Measurements from ENCODE around the gene P4HB. TPM values are rescaled to one million over a fixed set of nuclear protein-coding genes. Genes with fewer than 3 reads are reported as not detected.

The P4HB gene
- total RNA-seq, 4 donors from 2014 or later, result 685 to 999 (median 839) TPM

DNA sequence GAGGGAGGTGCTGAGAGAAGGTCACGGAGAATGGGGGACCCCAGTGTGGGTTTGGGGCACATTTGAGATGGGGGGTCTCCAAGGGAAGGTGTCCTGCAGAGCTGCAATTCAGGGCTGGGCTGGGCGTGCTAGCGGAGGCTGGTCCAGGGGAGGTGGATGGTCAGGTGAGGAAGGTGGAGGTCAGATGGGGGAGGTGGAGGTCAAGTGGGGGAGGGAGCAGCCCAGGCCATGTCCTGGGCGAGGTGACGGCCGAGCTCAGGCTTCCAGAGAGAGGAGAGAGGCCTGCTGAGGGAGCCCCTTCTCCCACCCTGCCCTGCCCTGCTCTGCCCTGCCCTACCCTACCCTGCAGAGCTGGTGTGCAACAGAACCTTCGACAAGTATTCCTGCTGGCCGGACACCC is 49.9 kb downstream of the P4HB start:
- no peak overlapping the region for H3K4me3 ChIP-seq (ENCODE audit: low read depth, poor library complexity, severe bottlenecking)
- intact Hi-C loops (cut with DNase I; ENCODE audit: low total_unique reads), result no loop called here
- no peak for DNase-seq (ENCODE audit: low spot score in 2 of 2)
- no peak for TF ChIP-seq POLR2A (IDR thresholded peaks at IDR 0.05)
- TF ChIP-seq, protein P1, sequence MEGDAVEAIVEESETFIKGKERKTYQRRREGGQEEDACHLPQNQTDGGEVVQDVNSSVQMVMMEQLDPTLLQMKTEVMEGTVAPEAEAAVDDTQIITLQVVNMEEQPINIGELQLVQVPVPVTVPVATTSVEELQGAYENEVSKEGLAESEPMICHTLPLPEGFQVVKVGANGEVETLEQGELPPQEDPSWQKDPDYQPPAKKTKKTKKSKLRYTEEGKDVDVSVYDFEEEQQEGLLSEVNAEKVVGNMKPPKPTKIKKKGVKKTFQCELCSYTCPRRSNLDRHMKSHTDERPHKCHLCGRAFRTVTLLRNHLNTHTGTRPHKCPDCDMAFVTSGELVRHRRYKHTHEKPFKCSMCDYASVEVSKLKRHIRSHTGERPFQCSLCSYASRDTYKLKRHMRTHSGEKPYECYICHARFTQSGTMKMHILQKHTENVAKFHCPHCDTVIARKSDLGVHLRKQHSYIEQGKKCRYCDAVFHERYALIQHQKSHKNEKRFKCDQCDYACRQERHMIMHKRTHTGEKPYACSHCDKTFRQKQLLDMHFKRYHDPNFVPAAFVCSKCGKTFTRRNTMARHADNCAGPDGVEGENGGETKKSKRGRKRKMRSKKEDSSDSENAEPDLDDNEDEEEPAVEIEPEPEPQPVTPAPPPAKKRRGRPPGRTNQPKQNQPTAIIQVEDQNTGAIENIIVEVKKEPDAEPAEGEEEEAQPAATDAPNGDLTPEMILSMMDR (IDR thresholded peaks at IDR 0.05), result no peak
- WGBS, 2 donors, result 73 to 75% methylated on average over 8 of the region's 8 CpGs

DNA sequence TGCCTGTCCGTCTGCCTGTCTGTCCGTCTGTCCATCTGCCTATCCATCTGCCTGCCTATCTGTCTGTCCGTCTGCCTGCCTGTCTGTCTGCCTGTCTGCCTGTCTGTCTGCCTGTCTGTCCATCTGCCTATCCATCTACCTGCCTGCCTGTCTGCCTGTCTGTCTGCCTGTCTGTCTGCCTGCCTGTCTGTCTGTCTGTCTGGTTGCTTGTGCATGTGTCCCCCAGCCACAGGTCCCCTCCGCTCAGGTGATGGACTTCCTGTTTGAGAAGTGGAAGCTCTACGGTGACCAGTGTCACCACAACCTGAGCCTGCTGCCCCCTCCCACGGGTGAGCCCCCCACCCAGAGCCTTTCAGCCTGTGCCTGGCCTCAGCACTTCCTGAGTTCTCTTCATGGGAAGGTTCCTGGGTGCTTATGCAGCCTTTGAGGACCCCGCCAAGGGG is 50.8 kb downstream of the P4HB start:
- whole genome bisulfite sequencing, 2 donors, result 74 to 78% methylated on average over 7 of the region's 7 CpGs
- intact Hi-C loops (cut with DNase I; ENCODE audit: low total_unique reads), result no loop called here
- no peak for TF ChIP-seq POLR2A (IDR thresholded peaks at IDR 0.05)
- TF ChIP-seq, protein P1 (IDR thresholded peaks at IDR 0.05), result no peak
- H3K4me3 ChIP-seq (ENCODE audit: low read depth, poor library complexity, severe bottlenecking), result no peak overlapping the region
- no peak for DNase-seq (ENCODE audit: low spot score in 2 of 2)

DNA sequence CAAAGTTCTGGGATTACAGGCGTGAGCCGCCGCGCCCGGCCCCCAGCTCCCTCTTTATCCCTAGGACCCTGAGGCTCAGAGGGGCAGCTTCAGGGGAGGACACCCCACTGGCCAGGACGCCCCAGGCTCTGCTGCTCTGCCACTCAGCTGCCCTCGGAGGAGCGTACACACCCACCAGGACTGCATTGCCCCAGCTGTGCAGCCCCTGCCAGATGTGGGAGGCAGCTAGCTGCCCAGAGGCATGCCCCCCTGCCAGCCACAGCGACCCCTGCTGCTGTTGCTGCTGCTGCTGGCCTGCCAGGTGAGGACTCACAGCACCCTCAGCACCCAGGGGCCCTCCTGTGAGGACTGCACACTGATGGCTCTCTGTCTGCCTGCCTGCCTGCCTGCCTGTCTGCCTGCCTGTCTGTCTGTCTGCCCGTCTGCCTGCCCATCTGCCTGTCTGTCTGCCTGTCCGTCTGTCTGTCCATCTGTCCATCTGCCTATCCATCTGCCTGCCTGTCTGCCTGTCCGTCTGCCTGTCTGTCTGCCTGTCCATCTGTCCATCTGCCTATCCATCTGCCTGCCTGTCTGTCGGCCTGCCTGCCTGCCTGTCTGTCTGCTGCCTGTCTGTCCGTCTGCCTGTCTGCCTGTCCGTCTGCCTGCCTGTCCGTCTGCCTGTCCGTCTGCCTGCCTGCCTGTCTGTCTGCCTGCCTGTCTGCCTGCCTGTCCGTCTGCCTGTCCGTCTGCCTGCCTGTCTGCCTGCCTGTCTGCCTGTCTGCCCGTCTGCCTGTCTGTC is 51.4 kb downstream of the P4HB start:
- no peak overlapping the region for H3K4me3 ChIP-seq (ENCODE audit: low read depth, poor library complexity, severe bottlenecking)
- TF ChIP-seq POLR2A (IDR thresholded peaks at IDR 0.05), result no peak
- TF ChIP-seq, protein P1 (IDR thresholded peaks at IDR 0.05), result no peak
- intact Hi-C loops (cut with DNase I; ENCODE audit: low total_unique reads), result no loop called here
- no peak for DNase-seq (ENCODE audit: low spot score in 2 of 2)
- 71 to 75% methylated on average over 17 to 20 of the region's 20 CpGs for WGBS, 2 donors

DNA sequence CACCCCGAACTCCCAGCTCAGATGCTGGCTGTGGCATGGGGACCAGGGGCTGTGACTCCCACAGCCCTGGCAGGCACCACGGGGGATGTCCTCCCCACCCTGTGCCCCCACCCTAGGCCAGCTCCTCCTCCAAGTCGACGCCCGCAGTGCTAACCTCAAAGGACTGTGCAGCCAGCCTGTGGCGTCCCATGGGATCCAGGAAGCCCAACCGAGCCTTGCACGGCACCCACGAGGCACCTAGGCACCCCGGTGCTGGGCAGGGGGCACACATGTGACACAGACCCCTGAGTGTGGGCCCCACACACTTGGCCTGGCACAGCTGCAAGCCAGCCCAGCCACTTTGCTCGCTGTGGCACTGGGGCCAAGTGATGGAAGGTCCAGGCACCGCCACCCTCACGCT is 52.5 kb downstream of the P4HB start:
- no peak for DNase-seq (ENCODE audit: low spot score in 2 of 2)
- no peak overlapping the region for H3K4me3 ChIP-seq (ENCODE audit: low read depth, poor library complexity, severe bottlenecking)
- TF ChIP-seq, protein P1 (IDR thresholded peaks at IDR 0.05), result no peak
- no peak for TF ChIP-seq POLR2A (IDR thresholded peaks at IDR 0.05)
- WGBS, 2 donors, result 27 to 39% methylated on average over 2 to 11 of the region's 13 CpGs
- intact Hi-C loops (cut with DNase I; ENCODE audit: low total_unique reads), result no loop called here

DNA sequence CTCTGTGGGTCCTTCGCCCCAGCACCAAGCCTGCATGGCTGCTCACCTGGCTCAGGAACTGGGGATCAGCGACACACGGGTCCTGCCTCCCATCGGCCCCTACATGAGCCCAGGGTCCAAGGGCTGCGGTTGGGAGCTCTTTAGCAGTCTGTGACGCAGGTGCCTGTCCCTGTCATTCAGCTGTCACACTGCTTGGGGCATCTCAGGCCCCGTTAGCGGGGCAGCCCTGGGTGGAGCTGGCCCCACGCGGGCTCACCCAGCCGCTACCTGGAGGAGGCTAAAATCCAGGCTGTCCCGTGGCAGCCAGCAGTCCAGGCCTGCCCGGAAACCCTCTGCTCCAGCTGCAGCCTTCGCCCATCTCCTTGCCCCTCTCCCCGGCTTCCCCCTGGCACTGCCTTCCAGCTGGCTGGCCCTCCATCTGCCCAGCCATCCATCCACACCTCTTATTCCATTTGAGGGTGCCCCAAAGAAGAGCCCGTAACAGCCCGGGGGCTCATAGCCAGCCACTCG is 53.1 kb downstream of the P4HB start:
- H3K4me3 ChIP-seq (ENCODE audit: low read depth, poor library complexity, severe bottlenecking), result no peak overlapping the region
- intact Hi-C loops (cut with DNase I; ENCODE audit: low total_unique reads), result no loop called here
- 43 to 47% methylated on average over 13 to 18 of the region's 18 CpGs for WGBS, 2 donors
- TF ChIP-seq POLR2A (IDR thresholded peaks at IDR 0.05), result no peak
- TF ChIP-seq, protein P1 (IDR thresholded peaks at IDR 0.05), result no peak
- DNase-seq (ENCODE audit: low spot score in 2 of 2), result no peak

All from lower leg skin (tissue), 4 donors.